Measurements from ENCODE around the gene RXRB.

DNA sequence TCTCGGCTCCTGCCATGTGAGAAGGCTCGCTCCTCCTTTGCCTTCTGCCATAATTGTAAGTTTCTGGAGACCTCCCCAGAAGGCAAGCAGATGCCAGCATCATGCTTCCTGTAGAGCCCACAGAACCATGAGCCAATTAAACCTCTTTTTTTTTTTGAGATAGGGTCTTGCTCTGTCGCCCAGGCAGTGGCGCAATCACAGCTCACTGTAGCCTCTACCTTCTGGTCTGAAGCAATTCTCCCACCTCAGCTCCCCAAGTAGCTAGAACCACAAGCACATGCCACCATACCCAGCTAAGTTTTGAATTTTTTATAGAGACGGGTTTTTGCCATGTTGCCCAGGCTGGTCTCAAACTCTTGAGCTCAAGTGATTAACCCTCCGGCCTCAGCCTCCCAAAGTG is 36.4 kb upstream of the RXRB start:
- TF ChIP-seq GATA3 (IDR thresholded peaks at IDR 0.05; ENCODE audit: low read depth, low read length) (no peak), GATA2 (IDR thresholded peaks at IDR 0.05; ENCODE audit: low read depth, low read length) (no peak)
